Measurements from ENCODE around the gene CLRN1. TPM values are rescaled to one million over a fixed set of nuclear protein-coding genes. Genes with fewer than 3 reads are reported as not detected.

CLRN1 gene
- total RNA-seq, 2 donors from 2014 or later, result not detected

GRCh38 chr3:150878290-150878689 lies 94.2 kb downstream of the CLRN1 start:
- H3K27me3 ChIP-seq (ENCODE audit: control insufficient read depth, insufficient read depth, low read length, poor library complexity, severe bottlenecking), result no peaks in the 10 kb centered on the region
- no peaks in the 10 kb centered on the region for H3K4me1 ChIP-seq (ENCODE audit: control insufficient read depth, insufficient read depth, low read length)
- H3K4me3 Mint-ChIP-seq, result no peak overlapping the region
- H3K27me3 Mint-ChIP-seq (ENCODE audit: insufficient read depth), result no peaks in the 10 kb centered on the region
- H3K4me1 Mint-ChIP-seq, result peaks cover 7% of the 10 kb centered on the region
- 95 to 100% methylated on average over 1 of the region's 1 CpG for WGBS, 2 experiments (ENCODE audit: insufficient coverage in 1 of 2, insufficient read length in 1 of 2)
- H3K27ac ChIP-seq (ENCODE audit: low read depth, low read length), result no peak overlapping the region
- H3K9me3 Mint-ChIP-seq, result no peaks in the 10 kb centered on the region
- H3K36me3 ChIP-seq (ENCODE audit: control insufficient read depth, insufficient read depth, low read length), result no peaks in the 10 kb centered on the region
- DNase-seq, result no peak
- no peaks in the 10 kb centered on the region for H3K36me3 Mint-ChIP-seq (ENCODE audit: low read depth)
- no peaks in the 10 kb centered on the region for H3K9me3 ChIP-seq (ENCODE audit: control insufficient read depth, low read length)
- TF ChIP-seq CTCF (conservative IDR thresholded peaks at IDR 0.05), result no peak
- no peak overlapping the region for H3K9ac ChIP-seq (ENCODE audit: extremely low read depth, low read length, poor library complexity, severe bottlenecking)
- H3K27ac Mint-ChIP-seq, result no peak overlapping the region
- H3K4me3 ChIP-seq (ENCODE audit: low read length), result no peak overlapping the region

DNA sequence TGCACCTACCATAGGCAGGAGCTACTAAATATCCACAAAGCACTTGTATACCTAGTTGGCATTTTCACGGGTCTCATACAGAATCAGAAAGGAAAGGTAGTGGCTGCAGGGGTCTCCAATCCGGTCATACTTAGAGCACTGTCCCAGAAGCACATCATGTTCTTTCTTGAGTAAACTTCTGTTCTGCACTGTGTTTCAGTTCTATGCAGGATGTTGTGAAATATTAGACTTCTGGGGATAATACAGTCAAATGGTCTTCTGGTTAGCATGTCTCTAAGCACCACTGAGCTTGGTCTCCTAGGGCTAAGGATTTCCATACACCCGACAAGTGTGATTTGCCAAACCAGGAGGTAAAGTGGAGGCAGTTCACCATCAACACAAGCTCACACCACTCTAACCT lies 95.2 kb downstream of the CLRN1 start:
- TF ChIP-seq CTCF (conservative IDR thresholded peaks at IDR 0.05), result no peak
- Mint-ChIP-seq H3K27ac (no peak overlapping the region), H3K4me3 (no peak overlapping the region), H3K9me3 (no peaks in the 10 kb centered on the region), H3K27me3 (ENCODE audit: insufficient read depth) (no peaks in the 10 kb centered on the region), H3K4me1 (peaks cover 7% of the 10 kb centered on the region), H3K36me3 (ENCODE audit: low read depth) (no peaks in the 10 kb centered on the region)
- H3K9me3 ChIP-seq (ENCODE audit: control insufficient read depth, low read length), result no peaks in the 10 kb centered on the region
- no peak overlapping the region for H3K4me3 ChIP-seq (ENCODE audit: low read length)
- no peak overlapping the region for H3K27ac ChIP-seq (ENCODE audit: low read depth, low read length)
- H3K36me3 ChIP-seq (ENCODE audit: control insufficient read depth, insufficient read depth, low read length), result no peaks in the 10 kb centered on the region
- no peaks in the 10 kb centered on the region for H3K4me1 ChIP-seq (ENCODE audit: control insufficient read depth, insufficient read depth, low read length)
- WGBS, 2 experiments (ENCODE audit: insufficient coverage in 1 of 2, insufficient read length in 1 of 2), result 88 to 93% methylated on average over 2 to 3 of the region's 3 CpGs
- no peaks in the 10 kb centered on the region for H3K27me3 ChIP-seq (ENCODE audit: control insufficient read depth, insufficient read depth, low read length, poor library complexity, severe bottlenecking)
- no peak for DNase-seq
- no peak overlapping the region for H3K9ac ChIP-seq (ENCODE audit: extremely low read depth, low read length, poor library complexity, severe bottlenecking)

DNA sequence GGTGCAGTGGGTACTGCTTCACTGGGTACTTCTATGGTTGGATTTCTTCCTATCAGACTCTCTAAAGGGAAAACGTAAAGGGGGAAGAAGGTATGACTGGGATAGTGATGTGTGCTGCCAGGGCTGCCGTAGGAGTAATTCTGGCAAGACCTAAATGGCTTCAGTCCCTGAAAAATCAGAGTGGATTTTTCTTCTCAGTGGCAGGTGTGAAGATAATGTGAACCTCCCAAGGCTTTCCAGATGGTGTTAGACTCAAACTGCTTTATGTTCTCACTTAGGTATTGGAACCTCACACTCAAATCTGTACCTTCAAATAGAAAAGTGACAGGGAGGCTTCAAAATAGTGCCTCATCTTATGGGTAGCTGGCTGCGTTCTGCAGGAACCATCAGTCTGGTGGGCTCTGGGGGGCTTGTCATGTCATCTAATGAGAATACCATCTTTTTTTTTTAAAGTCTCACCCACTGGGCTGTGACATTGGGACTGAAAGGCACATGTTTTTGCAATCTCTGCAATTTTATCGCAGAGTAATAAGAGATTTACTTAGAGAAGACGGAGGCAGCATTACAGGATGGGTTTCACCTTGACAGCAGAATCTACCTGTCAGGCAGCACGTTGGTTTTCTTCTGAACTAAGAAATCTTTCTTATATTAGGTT lies 95.8 kb downstream of the CLRN1 start:
- Histone ChIP-seq H3K9ac (ENCODE audit: extremely low read depth, low read length, poor library complexity, severe bottlenecking) (no peak overlapping the region), H3K27ac (ENCODE audit: low read depth, low read length) (no peak overlapping the region), H3K4me1 (ENCODE audit: control insufficient read depth, insufficient read depth, low read length) (no peaks in the 10 kb centered on the region), H3K4me3 (ENCODE audit: low read length) (no peak overlapping the region), H3K27me3 (ENCODE audit: control insufficient read depth, insufficient read depth, low read length, poor library complexity, severe bottlenecking) (no peaks in the 10 kb centered on the region), H3K9me3 (ENCODE audit: control insufficient read depth, low read length) (no peaks in the 10 kb centered on the region), H3K36me3 (ENCODE audit: control insufficient read depth, insufficient read depth, low read length) (no peaks in the 10 kb centered on the region)
- H3K27me3 Mint-ChIP-seq (ENCODE audit: insufficient read depth), result no peaks in the 10 kb centered on the region
- H3K4me1 Mint-ChIP-seq, result peaks cover 7% of the 10 kb centered on the region
- no peak for TF ChIP-seq CTCF (conservative IDR thresholded peaks at IDR 0.05)
- no peak for DNase-seq
- no peak overlapping the region for H3K4me3 Mint-ChIP-seq
- no peaks in the 10 kb centered on the region for H3K36me3 Mint-ChIP-seq (ENCODE audit: low read depth)
- 91 to 95% methylated on average over 5 to 6 of the region's 6 CpGs for WGBS, 2 experiments (ENCODE audit: insufficient coverage in 1 of 2, insufficient read length in 1 of 2)
- H3K9me3 Mint-ChIP-seq, result no peaks in the 10 kb centered on the region
- H3K27ac Mint-ChIP-seq, result no peak overlapping the region

Other genes starting within 250 kb of the CLRN1 start
- gene SIAH2, start 209.6 kb downstream of the CLRN1 start, total RNA-seq, result 10 to 100 TPM; 15.6 to 19.2 TPM
- not detected for gene MINDY4B, start 67.3 kb downstream of the CLRN1 start, total RNA-seq
- 10 to 100 TPM; 15.5 to 28.9 TPM for gene MED12L, start 112.9 kb upstream of the CLRN1 start, total RNA-seq
- not detected for gene GPR171, start 230.5 kb upstream of the CLRN1 start, total RNA-seq